ENCODE data around the gene ADH5. TPM values are rescaled to one million over a fixed set of nuclear protein-coding genes. Genes with fewer than 3 reads are reported as not detected.

ADH5 gene
- total RNA-seq, 4 donors from 2014 or later, result 126 to 227 (median 161) TPM

GRCh38 chr4:99033956-99034355, 54.6 kb downstream of the ADH5 start:
- DNase-seq (ENCODE audit: low spot score) (no peak), ATAC-seq (ENCODE audit: low FRiP score) (no peak)
- TF ChIP-seq CTCF (IDR thresholded peaks at IDR 0.05), result no peak

GRCh38 chr4:99029852-99030251, 58.7 kb downstream of the ADH5 start:
- no peak for TF ChIP-seq CTCF (IDR thresholded peaks at IDR 0.05)
- no peak for DNase-seq (ENCODE audit: low spot score)
- no peak for ATAC-seq (ENCODE audit: low FRiP score)

- DNase-seq (ENCODE audit: low spot score), result no peak
- no peak for ATAC-seq (ENCODE audit: low FRiP score)
- TF ChIP-seq CTCF (IDR thresholded peaks at IDR 0.05), result no peak
Observed at GRCh38 chr4:99029018-99029735, 59.4 kb downstream of the ADH5 start.

DNA sequence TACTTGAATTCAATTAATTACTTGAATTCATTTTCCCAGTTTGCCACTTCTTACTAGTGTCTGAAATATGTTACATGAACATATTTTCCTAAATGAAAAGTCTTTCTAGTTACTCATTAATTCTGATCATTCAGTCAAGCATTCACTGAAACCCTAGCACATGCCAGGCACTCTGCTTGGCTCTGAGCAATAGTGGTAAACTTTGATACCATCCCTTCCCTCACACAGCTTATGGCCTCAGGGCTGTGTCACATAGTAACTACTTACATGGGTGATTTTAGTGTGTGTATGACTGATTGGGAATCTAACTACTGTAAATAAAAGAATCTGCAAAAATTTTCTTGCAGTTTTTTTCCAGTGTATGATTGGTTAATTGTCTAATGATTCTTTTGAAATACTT, 60.4 kb downstream of the ADH5 start:
- DNase-seq (ENCODE audit: low spot score) (no peak), ATAC-seq (ENCODE audit: low FRiP score) (no peak)
- TF ChIP-seq CTCF (IDR thresholded peaks at IDR 0.05), result no peak

DNA sequence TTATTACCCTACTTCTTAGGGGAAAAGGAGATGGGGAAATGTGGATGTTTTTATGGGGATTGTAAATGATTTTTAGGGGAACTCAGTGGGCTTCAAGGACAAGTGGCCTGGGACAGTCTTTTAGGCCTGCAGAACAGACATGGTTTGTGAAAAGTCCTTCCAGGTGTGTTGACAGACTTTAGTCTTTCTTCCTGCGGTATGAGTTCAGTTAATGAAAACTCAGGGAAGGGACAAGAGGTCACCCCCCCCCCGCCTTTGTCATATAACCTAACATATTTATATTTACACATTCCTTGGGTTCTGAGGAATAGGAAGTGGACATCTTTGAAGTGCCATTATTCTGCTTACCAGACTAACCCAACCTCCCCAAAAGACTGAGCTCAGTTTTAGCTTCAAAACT, 61.3 kb downstream of the ADH5 start:
- TF ChIP-seq CTCF (IDR thresholded peaks at IDR 0.05), result no peak
- DNase-seq (ENCODE audit: low spot score) (no peak), ATAC-seq (ENCODE audit: low FRiP score) (no peak)

DNA sequence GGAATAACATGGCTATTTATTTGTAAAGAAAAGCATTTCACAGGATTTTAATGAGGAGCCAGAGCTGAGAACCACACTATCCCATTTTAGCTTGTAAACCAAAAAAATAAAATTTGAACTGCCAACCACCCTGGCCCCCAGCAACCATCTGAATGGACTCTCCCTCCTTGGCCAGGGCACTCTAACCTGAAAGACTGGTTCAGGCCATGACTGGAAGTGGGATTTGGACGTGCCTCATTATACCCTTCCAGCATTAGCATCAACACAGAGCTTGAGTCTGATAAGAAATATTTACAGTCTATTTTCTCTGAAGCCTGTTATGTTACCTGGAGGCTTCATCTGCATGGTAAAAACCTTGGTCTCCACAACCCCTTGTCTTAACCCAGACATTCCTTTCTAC, 63.1 kb downstream of the ADH5 start:
- ATAC-seq (ENCODE audit: low FRiP score) (no peak), DNase-seq (ENCODE audit: low spot score) (no peak)
- no peak for TF ChIP-seq CTCF (IDR thresholded peaks at IDR 0.05)

Measured in omental fat pad (tissue), 4 donors.